ENCODE measurements around the gene FGA.

GRCh38 chr4:154602404-154603020 is 12.0 kb upstream of the FGA start:
- TF ChIP-seq EZH2 (IDR thresholded peaks at IDR 0.05; ENCODE audit: borderline replicate concordance, low read depth, low read length, poor library complexity, severe bottlenecking) (no peak), CTCF (conservative IDR thresholded peaks at IDR 0.05; ENCODE audit: low read depth, low read length) (no peak)

Data from A673 (cell line).